GM19099 (cell line): ENCODE results near the gene PSMF1.

Experiments
- POLR2A ChIP-seq: IDR thresholded peaks from 3 replicates; pipeline ENCODE4 v1.6.1; 2011; ENCODE audit warnings: low read depth; ENCODE audit not compliant: insufficient read length; ENCODE audit errors: extremely low read depth

The PSMF1 gene

GRCh38 chr20:1173698-1174097 lies 55.3 kb downstream of the PSMF1 start:
- TF ChIP-seq POLR2A, result no peak

- TF ChIP-seq POLR2A, result no peak
These were observed 56.4 kb downstream of the PSMF1 start for GRCh38 chr20:1174787-1175186.

GRCh38 chr20:1177680-1178079 lies 59.3 kb downstream of the PSMF1 start:
- TF ChIP-seq POLR2A, result no peak

GRCh38 chr20:1178103-1178502 lies 59.7 kb downstream of the PSMF1 start:
- no peak for TF ChIP-seq POLR2A

GRCh38 chr20:1178623-1179022 lies 60.2 kb downstream of the PSMF1 start:
- TF ChIP-seq POLR2A, result no peak

DNA sequence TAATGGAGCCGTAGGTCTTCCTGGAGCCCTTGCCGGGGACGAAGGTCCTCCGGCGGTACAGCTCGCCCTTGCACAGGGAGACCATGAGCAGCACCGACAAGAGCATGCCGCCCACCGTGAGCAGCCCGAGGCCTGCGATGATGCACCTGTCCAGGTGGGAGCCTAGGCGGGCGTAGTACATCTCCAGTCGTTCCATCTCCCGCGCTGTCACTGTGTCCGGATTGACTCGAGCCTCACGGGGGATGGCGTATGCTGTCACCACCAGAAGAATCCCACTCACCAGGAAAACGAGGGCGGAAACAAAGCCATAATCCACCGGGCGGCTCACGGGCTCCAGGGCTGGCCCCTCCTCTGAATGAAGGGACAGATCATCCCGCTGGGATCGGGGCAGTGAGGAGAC lies 62.5 kb downstream of the PSMF1 start:
- no peak for TF ChIP-seq POLR2A

DNA sequence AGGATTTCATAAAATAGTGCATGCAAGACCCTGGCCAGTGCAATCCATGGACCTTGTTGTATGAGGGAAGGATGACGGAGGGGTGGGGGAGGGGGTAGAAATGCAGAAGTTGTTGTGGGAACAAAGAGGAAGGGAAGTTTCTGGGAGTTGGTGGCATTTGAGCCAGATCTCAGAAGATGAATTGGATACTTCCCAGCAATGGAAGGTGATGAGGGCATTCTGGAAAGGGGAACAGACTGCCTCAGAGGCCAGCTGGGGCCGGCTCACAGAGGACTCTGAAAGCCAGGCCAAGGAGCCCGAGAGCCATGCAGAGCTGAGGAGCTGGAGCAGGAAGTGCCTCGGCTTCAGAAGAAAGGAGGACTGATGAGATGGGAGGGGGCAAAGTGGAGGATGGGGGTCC lies 63.7 kb downstream of the PSMF1 start:
- TF ChIP-seq POLR2A, result no peak

GRCh38 chr20:1183153-1183552 lies 64.8 kb downstream of the PSMF1 start:
- TF ChIP-seq POLR2A, result no peak

GRCh38 chr20:1184260-1184637 lies 65.8 kb downstream of the PSMF1 start:
- no peak for TF ChIP-seq POLR2A

- no peak for TF ChIP-seq POLR2A
These were observed 66.4 kb downstream of the PSMF1 start, which contains the start of gene TMEM74B for GRCh38 chr20:1184638-1185315. TMEM74B (minus strand) TSS chr20:1184981; CDS start chr20:1183801, 1,180 bp downstream.

DNA sequence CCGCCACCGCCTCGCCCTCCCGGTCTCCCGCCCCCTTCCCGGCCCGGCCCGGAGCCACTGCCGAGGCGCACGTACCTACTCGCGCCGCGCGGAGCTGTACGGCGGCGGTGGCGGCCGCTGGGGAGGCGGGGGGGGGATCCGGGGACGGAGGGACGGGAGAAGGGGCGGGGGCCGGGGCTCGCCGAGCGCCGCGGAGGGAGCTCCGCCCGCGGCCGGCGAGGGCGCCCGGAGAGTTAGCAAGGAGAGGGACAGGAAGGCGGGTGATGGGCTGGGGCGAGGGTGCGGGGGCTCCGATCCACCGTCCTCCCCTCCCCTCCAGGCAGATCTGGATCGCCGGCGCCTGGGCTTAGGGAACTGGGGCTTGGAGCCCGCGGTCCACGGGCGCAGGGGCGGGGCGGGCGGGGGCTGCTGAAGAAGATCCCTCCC lies 66.9 kb downstream of the PSMF1 start:
- no peak for TF ChIP-seq POLR2A

- no peak for TF ChIP-seq POLR2A
These were observed 67.5 kb downstream of the PSMF1 start for GRCh38 chr20:1185790-1186334.

DNA sequence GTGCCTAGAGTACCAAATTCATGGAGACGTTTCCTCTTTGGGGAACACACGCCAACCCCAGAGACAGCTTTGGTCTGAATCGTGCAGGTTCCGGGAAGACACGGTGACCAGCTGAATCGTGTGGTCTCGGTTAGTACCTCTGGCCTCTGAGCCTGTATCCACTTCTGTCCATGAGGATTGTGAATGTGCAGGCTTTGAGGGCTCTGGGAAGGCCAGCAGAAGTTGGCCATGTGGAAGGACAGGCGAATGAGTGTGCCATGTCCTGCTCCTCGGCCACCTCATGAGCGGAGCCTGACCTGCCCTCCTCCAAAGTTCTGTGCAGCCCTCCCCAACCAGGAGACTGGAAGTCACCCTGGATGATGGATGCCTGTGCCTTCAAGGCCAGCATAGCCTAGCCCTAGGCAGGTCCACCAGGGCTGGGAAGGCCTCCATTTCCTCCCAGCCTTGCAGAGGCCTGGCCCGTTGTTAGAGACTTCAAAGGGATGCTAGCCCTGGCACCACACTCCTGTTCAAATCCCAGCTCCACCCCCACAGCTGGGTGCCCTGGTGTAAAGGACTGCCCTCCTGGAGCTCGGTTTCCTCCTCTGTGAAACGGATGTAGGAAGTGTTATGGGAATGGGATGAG lies 68.1 kb downstream of the PSMF1 start:
- TF ChIP-seq POLR2A, result no peak

GRCh38 chr20:1187605-1188171 lies 69.3 kb downstream of the PSMF1 start:
- TF ChIP-seq POLR2A, result no peak

- no peak for TF ChIP-seq POLR2A
These were observed 69.9 kb downstream of the PSMF1 start for GRCh38 chr20:1188347-1188746.

DNA sequence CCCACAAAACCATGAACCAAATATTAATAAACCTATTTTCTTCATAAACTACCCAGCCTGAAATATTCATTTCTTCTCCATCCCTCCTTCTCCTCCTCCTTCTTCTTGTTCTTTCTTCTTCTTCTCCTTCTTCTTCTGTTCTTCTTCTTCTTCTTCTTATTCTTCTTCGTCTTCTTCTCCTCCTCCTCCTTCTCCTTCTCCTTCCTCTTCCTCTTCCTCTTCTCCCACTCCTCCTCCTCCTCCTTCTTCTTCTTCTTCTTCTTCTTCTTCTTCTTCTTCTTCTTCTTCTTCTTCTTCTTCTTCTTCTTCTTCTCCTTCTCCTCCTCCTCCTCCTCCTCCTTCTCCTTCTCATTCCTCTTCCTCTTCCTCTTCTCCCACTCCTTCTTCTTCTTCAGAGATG lies 71.4 kb downstream of the PSMF1 start:
- no peak for TF ChIP-seq POLR2A
